HG02759 (cell line): ENCODE measurements around the gene GALNT9.

Experiments used
- ATAC-seq: cut with Tn5 transposase; IDR thresholded peaks from one replicate; pipeline ENCODE4 v1.9.1; 2021; ENCODE audit warnings: mild to moderate bottlenecking, moderate library complexity; ENCODE audit not compliant: unreplicated experiment

The GALNT9 gene

GRCh38 chr12:132344601-132345000 is 15.2 kb upstream of the GALNT9 start:
- ATAC-seq = no peak

- ATAC-seq = no peak
Measured at GRCh38 chr12:132344181-132344580, 14.8 kb upstream of the GALNT9 start.

- ATAC-seq = no peak
Measured at GRCh38 chr12:132343294-132344004, 14.1 kb upstream of the GALNT9 start.

DNA sequence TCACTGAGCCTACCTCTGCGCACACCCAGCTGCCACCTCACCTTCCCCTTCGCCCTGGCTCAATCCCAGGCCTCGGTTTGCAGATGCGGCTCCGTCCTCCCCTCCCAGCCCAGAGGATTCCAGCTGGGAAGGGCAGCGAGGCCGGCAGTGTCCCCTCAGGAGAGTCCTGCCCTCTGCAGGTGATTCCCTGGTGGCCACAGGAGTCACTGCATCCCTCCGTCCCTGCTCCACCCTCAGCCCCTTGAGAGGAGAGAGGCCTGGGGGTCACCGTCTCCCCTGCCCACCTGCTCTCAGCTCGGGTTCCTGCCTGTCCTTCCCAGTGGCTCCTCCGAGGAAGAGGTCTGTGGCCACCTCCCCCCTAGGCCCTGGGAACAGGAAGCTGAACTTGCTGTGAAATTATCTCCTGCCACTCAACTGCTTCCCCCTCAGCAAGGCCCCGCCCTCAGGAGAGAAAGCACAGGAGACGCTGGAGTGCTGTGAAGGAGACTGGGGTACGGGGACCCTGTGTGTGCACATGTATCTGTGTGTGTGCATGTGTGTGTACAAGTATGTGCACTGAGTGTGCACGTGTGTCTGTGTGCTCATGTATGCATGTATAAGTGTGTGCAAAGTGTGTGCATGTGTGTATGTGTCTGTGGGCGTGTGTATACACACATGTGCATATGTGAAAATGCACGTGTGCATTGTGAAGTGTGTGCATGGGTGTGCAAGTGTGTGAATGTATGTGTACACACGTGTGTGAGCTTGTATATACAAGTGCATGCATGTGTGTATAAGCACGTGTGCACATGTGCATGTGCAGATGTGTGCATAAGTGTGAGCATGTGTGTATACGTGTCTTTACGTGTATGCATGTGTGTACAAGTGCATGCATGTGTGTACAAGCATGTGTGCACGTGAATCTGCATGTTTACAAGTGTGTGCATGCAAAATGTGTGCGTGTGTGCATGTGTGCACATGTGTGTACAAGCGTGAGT is 13.2 kb upstream of the GALNT9 start:
- ATAC-seq = no peak

DNA sequence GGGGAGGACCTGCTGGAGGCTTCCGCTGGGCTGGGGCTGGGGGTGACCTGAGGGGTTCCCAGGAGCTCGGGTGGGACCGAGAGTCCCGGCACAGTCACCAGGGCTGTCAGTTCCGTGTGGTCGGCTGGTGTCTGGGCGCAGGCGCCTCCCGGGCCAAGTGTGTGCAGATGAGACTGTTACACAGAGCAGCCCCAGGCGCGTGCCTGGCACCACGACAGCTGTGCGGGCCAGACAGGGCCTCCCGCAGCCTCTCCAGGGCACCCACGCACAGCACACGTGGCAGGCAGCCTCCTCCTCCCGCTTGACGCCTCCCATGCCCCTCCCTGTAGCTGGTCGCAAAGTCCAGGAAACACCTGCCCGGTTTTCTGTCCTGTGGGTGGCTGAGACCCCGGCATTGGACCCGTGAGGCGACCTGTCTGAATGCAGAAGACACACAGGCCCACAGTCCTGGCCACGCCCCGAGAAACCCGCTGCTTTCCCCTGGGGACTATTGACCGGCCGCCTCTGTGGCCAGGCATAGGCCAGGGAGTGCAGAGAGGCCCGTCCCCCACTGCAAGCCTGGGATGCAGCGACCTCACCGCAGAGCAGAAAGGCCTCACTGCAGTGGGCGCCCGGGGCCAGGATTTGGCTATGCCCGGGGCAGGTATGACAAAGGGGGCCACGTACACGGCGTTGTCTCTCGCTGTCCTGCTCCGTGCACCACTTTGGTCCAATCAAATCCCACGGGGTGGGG is 12.1 kb upstream of the GALNT9 start:
- ATAC-seq = no peak

DNA sequence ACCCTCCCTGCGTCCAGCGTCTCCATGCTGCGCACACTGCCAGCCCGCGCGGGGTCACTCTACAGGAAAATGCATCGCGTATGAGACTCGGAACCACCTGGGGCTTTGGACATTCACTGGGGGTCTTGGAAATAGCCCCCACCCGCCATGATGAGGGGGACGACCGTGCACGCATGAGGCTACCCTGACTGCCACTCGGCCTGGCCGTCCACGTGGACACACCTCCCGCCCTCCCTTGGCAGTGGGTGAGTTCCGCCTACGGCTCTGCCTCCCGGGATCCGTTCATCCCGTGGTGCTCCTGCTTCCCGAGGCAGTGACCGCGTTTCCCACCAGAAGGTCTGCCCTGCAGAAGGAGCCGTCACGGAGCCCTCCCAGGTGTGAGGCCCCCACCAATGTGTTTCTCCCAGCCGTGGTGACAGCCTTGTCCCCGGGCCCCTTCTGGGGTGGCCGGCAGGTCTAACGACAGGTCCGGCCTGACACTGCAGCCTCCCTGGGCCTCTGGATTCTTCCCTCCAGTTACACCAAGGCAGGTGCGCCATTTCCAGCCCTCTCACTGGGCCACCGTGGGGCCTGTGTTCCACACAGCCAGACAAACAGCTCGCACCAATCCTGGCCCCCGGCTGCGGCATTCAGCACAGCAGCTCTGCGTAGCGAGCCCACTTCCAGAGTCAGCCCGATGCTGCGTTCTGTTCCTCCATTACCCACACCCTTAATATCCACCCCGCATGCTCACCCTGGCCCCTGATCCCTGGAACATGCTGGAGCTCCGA is 11.1 kb upstream of the GALNT9 start:
- no peak for ATAC-seq

DNA sequence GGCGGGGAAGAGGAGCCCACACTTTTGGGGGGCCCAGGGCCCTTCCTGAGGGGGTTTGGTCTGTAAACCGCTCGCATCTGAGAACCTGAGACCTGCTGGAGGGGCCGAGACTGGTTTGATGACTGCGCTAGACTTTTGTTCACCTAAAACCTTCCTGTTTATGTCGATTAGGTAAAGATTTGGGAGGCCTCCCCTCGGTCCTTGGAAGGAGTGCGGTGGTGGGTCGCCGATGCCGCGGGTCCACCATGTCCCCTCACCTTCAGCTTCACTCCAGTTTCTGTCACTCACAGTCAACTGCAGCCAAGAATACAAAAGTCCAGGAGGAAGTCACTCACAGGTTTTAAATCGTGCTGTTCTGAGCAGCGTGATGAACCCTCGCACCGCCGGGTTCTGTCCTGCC is 10.5 kb upstream of the GALNT9 start:
- no peak for ATAC-seq

- no peak for ATAC-seq
Measured at GRCh38 chr12:132338781-132339180, 9.4 kb upstream of the GALNT9 start.

- ATAC-seq = no peak
Measured at GRCh38 chr12:132338311-132338710, 8.9 kb upstream of the GALNT9 start.

DNA sequence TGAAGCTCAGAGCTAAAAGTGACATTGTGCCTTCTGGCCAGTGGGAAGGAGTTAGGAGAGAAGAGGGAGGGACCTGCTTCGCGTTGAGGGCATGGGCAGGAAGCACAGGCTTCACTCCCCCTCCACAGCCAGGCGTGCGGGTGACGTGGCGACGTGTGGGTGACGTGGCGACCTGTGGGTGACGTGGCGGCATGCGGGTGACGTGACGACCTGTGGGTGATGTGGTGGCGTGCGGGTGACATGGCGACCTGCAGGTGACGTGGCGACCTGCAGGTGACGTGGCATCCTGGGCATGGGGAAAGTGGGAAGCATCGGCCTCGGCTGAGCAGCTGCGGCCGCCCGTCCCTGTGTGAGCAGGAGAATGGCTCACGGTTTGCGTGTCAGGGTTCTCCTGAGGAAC is 8.2 kb upstream of the GALNT9 start:
- no peak for ATAC-seq

- ATAC-seq = no peak
Measured at GRCh38 chr12:132336451-132337413, 7.3 kb upstream of the GALNT9 start.

GRCh38 chr12:132335179-132335756 is 5.9 kb upstream of the GALNT9 start:
- no peak for ATAC-seq

DNA sequence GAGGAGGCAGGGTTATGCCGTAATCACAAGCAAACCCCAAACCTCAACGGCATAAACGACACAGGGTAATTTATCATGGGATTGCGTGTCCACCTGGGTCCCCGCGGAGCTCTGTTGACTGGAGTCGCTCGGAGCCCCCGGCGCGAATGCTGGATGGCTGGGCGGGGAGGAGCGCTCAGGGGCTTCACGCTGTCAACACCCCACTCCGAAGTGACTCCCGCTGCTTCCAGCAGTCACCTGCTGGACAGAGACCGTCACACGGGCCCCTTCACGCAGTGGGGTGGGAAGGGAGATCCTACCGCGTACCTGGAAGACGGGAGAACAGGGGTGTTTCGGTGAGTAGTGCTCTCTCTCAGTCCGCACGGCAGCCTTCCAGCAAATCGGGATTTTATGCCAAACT is 4.4 kb upstream of the GALNT9 start:
- no peak for ATAC-seq

DNA sequence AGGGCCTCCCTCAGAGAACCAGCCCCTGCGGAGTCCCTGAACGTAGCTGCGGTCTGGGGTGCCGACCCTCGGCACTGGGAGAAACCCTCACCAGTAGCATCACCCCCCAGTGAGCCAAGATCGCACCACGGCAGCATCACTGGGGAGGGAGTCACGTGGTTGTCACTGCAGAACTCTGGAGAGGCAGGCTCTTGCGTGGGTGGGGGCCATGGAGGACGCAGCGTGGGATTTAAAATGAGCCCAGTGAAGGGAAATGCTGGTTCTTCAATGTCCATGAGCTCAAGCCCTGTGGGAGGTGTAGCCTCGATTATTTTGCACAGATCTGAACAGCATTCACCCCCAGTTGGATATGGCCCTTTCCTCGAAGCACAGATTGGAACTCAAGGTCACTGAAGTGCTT is 3.9 kb upstream of the GALNT9 start:
- ATAC-seq = no peak

GRCh38 chr12:132330549-132330881 is 1.1 kb upstream of the GALNT9 start:
- no peak for ATAC-seq

- no peak for ATAC-seq
Measured at GRCh38 chr12:132329720-132330548, 545 bp upstream of the GALNT9 start.

DNA sequence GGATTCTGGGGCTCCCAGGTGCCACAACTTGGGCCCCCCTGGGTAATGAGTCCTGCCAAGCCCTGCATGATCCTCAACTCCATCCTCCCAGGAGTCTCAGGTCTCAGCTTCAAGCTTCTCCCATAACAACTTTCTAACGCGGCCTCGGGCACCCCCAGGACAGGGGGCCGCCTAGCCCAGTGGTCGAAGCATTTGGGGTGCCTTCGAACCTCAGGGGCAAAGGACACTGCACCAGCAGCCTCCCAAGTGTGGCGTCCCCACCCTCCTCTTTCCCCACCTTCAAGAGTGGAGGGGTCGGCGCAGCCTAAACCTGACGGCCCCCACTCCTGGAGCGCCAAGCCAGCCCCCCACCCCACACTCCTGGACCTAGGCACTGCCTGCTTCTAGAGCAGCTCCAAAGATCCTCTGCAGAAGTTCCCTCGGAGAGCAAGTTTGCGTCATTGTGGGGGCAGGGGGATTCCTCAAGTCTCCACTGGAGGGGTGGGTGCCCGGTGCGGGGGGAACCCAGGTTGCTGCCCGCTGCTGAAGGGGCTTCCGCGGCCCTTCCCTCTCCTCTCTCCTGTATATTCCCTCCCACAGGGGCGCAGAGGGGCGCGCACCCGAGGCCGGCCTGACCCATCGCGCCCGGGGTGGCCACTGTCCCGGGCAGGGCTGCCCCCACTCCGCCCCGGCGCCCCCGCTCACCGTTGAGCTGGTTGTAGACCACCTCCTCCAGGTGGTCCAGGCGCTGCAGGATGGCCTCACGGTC is 933 bp downstream of the GALNT9 start:
- ATAC-seq = no peak
